Stimulated activated CD4-positive, alpha-beta T cell treated with anti-CD3 and anti-CD28 coated beads, Interleukin-4, amount 100 ng/mL, for 1 hour (primary cell): Measurements from ENCODE around the gene TMEM134.
"Not testable (repeated sequence)": the region's sequence is repeated elsewhere in the genome, so short reads cannot be mapped to it uniquely, and the experiment has no call there.

ENCODE experiments used
- DNase-seq: peaks from one replicate; pipeline ENCODE4 v3.0.0-alpha.2; 2020

The TMEM134 gene

GRCh38 chr11:67468759-67469507 is at the start of gene TMEM134:
Gene TMEM134 (minus strand): TSS chr11:67469251. CDS start chr11:67469192, 59 bp downstream.
- peak; percentile 91 for DNase-seq

GRCh38 chr11:67517784-67518552 is 48.9 kb upstream of the TMEM134 start:
- no peak for DNase-seq

- no peak for DNase-seq
Measured at GRCh38 chr11:67516806-67517205, 47.8 kb upstream of the TMEM134 start.

GRCh38 chr11:67514116-67514515 is 45.1 kb upstream of the TMEM134 start:
- no peak for DNase-seq

- DNase-seq, result not testable (repeated sequence)
Measured at GRCh38 chr11:67511558-67511957, 42.5 kb upstream of the TMEM134 start.

- no peak for DNase-seq
Measured at GRCh38 chr11:67510023-67510345, 40.9 kb upstream of the TMEM134 start.

GRCh38 chr11:67508486-67509121 is 39.6 kb upstream of the TMEM134 start:
- peak; percentile 100 for DNase-seq

- DNase-seq, result peak; percentile 98
Measured at GRCh38 chr11:67507864-67508485, 38.9 kb upstream of the TMEM134 start, which contains the start of gene CDK2AP2. Gene CDK2AP2 (minus strand): TSS chr11:67508162. CDS start chr11:67508082, 80 bp downstream.

- DNase-seq, result no peak
Measured at GRCh38 chr11:67507242-67507863, 38.3 kb upstream of the TMEM134 start.

- DNase-seq, result no peak
Measured at GRCh38 chr11:67506426-67507051, 37.5 kb upstream of the TMEM134 start.

GRCh38 chr11:67505605-67506396 is 36.8 kb upstream of the TMEM134 start:
- DNase-seq, result peak; percentile 91

GRCh38 chr11:67504950-67505581 is 36.0 kb upstream of the TMEM134 start, which contains the start of gene PITPNM1:
Gene PITPNM1 (minus strand): TSS chr11:67505363. CDS start chr11:67504180, 1,183 bp downstream.
- peak; percentile 77 for DNase-seq

GRCh38 chr11:67504005-67504949 is 35.2 kb upstream of the TMEM134 start:
- DNase-seq, result no peak

GRCh38 chr11:67503119-67504004 is 34.3 kb upstream of the TMEM134 start:
- DNase-seq, result no peak

- DNase-seq, result no peak
Measured at GRCh38 chr11:67502328-67502979, 33.4 kb upstream of the TMEM134 start.

GRCh38 chr11:67501854-67502253 is 32.8 kb upstream of the TMEM134 start:
- DNase-seq, result no peak

- DNase-seq, result no peak
Measured at GRCh38 chr11:67500831-67501715, 32.0 kb upstream of the TMEM134 start.
